Superior temporal gyrus (tissue), 1 donor: ENCODE measurements around the gene MISP3.
A peak's percentile ranks its signal among the peaks of the same experiment; 100 is the strongest.

Experiments used
- DNase-seq: peaks from one replicate; pipeline ENCODE4 v3.0.0-alpha.2; 2016; ENCODE audit errors: extremely low spot score

MISP3 gene

GRCh38 chr19:14102756-14103155 is 30.2 kb downstream of the MISP3 start:
- DNase-seq: no peak

GRCh38 chr19:14103310-14103709 is 30.7 kb downstream of the MISP3 start:
- no peak for DNase-seq

- DNase-seq: no peak
Observed at GRCh38 chr19:14105680-14106079, 33.1 kb downstream of the MISP3 start.

GRCh38 chr19:14106840-14107239 is 34.3 kb downstream of the MISP3 start:
- no peak for DNase-seq

GRCh38 chr19:14107581-14108461 is 35.2 kb downstream of the MISP3 start:
- DNase-seq: no peak

- no peak for DNase-seq
Observed at GRCh38 chr19:14110650-14111049, 38.1 kb downstream of the MISP3 start.

- no peak for DNase-seq
Observed at GRCh38 chr19:14111486-14111885, 38.9 kb downstream of the MISP3 start.

GRCh38 chr19:14112051-14112808 is 39.6 kb downstream of the MISP3 start:
- DNase-seq: no peak

- no peak for DNase-seq
Observed at GRCh38 chr19:14112809-14113385, 40.3 kb downstream of the MISP3 start.

GRCh38 chr19:14113762-14114414 is 41.3 kb downstream of the MISP3 start:
- no peak for DNase-seq

- DNase-seq: no peak
Observed at GRCh38 chr19:14114439-14114838, 41.9 kb downstream of the MISP3 start.

GRCh38 chr19:14114854-14115253 is 42.3 kb downstream of the MISP3 start:
- no peak for DNase-seq

GRCh38 chr19:14115756-14116155 is 43.2 kb downstream of the MISP3 start:
- DNase-seq: no peak

GRCh38 chr19:14116525-14116917 is 43.9 kb downstream of the MISP3 start:
- no peak for DNase-seq

- no peak for DNase-seq
Observed at GRCh38 chr19:14116918-14117578, 44.5 kb downstream of the MISP3 start.

- DNase-seq: peak; percentile 98
Observed at GRCh38 chr19:14117668-14118164, 45.1 kb downstream of the MISP3 start, which contains the start of gene PRKACA. TSS of gene PRKACA (minus strand) at chr19:14117762. CDS start at chr19:14117547, 215 bp downstream.

GRCh38 chr19:14118165-14119051 is 45.8 kb downstream of the MISP3 start:
- peak; percentile 71 for DNase-seq

- no peak for DNase-seq
Observed at GRCh38 chr19:14119146-14119545, 46.6 kb downstream of the MISP3 start.

GRCh38 chr19:14119644-14120496 is 47.3 kb downstream of the MISP3 start:
- no peak for DNase-seq
